ENCODE data around the gene MAP1LC3C. TPM values are rescaled to one million over a fixed set of nuclear protein-coding genes. Genes with fewer than 3 reads are reported as not detected.
"Not testable (repeated sequence)": the region's sequence is repeated elsewhere in the genome, so short reads cannot be mapped to it uniquely, and the experiment has no call there.

MAP1LC3C gene
- total RNA-seq, 4 donors from 2014 or later: 3.5 to 32.6 (median 9.7) TPM

GRCh38 chr1:241998412-241998921, 431 bp downstream of the MAP1LC3C start:
- peaks cover 5% of the 10 kb centered on the region for H3K27me3 ChIP-seq
- peak; percentile 87 for ATAC-seq
- WGBS, 2 donors (ENCODE audit: low coverage in 1 of 2): 50 to 80% methylated on average over 1 of the region's 20 CpGs
- peak overlapping the region in 1 of 2 donors; percentile 30 for H3K4me3 ChIP-seq
- H3K9me3 ChIP-seq: no peaks in the 10 kb centered on the region
- H3K27ac ChIP-seq: peak overlapping the region in 3 of 4 donors; percentile 46 to 65 (median 60)
- no peaks in the 10 kb centered on the region for H3K36me3 ChIP-seq
- H3K4me1 ChIP-seq: peaks cover 0 to 12% (median 0%) of the 10 kb centered on the region in 3 donors
- TF ChIP-seq POLR2AphosphoS5 (IDR thresholded peaks at IDR 0.05) (no peak), CTCF (IDR thresholded peaks at IDR 0.05) (peak in 3 of 4 experiments; percentile 40 to 72 (median 50))

GRCh38 chr1:241997401-241997998, 1.4 kb downstream of the MAP1LC3C start:
- TF ChIP-seq CTCF (IDR thresholded peaks at IDR 0.05) (no peak), POLR2A (IDR thresholded peaks at IDR 0.05) (no peak), POLR2AphosphoS5 (IDR thresholded peaks at IDR 0.05) (no peak), EP300 (IDR thresholded peaks at IDR 0.05) (no peak)
- H3K4me3 ChIP-seq: no peak overlapping the region
- WGBS, 2 donors (ENCODE audit: low coverage in 1 of 2): 47 to 65% methylated on average over 7 to 11 of the region's 12 CpGs
- H3K9me3 ChIP-seq: no peaks in the 10 kb centered on the region
- H3K27me3 ChIP-seq: peaks cover 5% of the 10 kb centered on the region
- ATAC-seq: no peak
- peaks cover 0 to 12% (median 0%) of the 10 kb centered on the region in 3 donors for H3K4me1 ChIP-seq
- H3K36me3 ChIP-seq: no peaks in the 10 kb centered on the region
- peak overlapping the region in 1 of 4 donors; percentile 65 for H3K27ac ChIP-seq

GRCh38 chr1:241994171-241994570, 4.7 kb downstream of the MAP1LC3C start:
- no peak overlapping the region for H3K27ac ChIP-seq
- H3K9me3 ChIP-seq: no peaks in the 10 kb centered on the region
- ATAC-seq: no peak
- H3K4me3 ChIP-seq: no peak overlapping the region
- 87 to 90% methylated on average over 3 to 7 of the region's 9 CpGs for WGBS, 2 donors (ENCODE audit: low coverage in 1 of 2)
- no peaks in the 10 kb centered on the region for H3K36me3 ChIP-seq
- peaks cover 0 to 10% (median 0%) of the 10 kb centered on the region in 3 donors for H3K4me1 ChIP-seq
- TF ChIP-seq POLR2A (IDR thresholded peaks at IDR 0.05) (no peak), POLR2AphosphoS5 (IDR thresholded peaks at IDR 0.05) (no peak), EP300 (IDR thresholded peaks at IDR 0.05) (no peak), CTCF (IDR thresholded peaks at IDR 0.05) (no peak)
- H3K27me3 ChIP-seq: no peaks in the 10 kb centered on the region

GRCh38 chr1:241992734-241993133, 6.2 kb downstream of the MAP1LC3C start:
- Histone ChIP-seq H3K36me3 (no peaks in the 10 kb centered on the region), H3K27me3 (no peaks in the 10 kb centered on the region), H3K9me3 (no peaks in the 10 kb centered on the region), H3K27ac (no peak overlapping the region), H3K4me1 (no peaks in the 10 kb centered on the region), H3K4me3 (no peak overlapping the region)
- TF ChIP-seq POLR2A (IDR thresholded peaks at IDR 0.05) (no peak), POLR2AphosphoS5 (IDR thresholded peaks at IDR 0.05) (no peak), CTCF (IDR thresholded peaks at IDR 0.05) (no peak), EP300 (IDR thresholded peaks at IDR 0.05) (no peak)
- 73% methylated on average over 2 of the region's 5 CpGs; no CpG with 5 or more reads in 1 of the 2 donors for WGBS, 2 donors (ENCODE audit: low coverage in 1 of 2)
- ATAC-seq: peak; percentile 48

GRCh38 chr1:241990040-241990439, 8.9 kb downstream of the MAP1LC3C start:
- Histone ChIP-seq H3K4me3 (no peak overlapping the region), H3K4me1 (no peaks in the 10 kb centered on the region), H3K27me3 (no peaks in the 10 kb centered on the region), H3K9me3 (no peaks in the 10 kb centered on the region), H3K36me3 (no peaks in the 10 kb centered on the region), H3K27ac (no peak overlapping the region)
- TF ChIP-seq POLR2AphosphoS5 (IDR thresholded peaks at IDR 0.05) (no peak), EP300 (IDR thresholded peaks at IDR 0.05) (no peak), POLR2A (IDR thresholded peaks at IDR 0.05) (no peak), CTCF (IDR thresholded peaks at IDR 0.05) (no peak)
- peak; percentile 90 for ATAC-seq
- WGBS, 2 donors (ENCODE audit: low coverage in 1 of 2): 14 to 22% methylated on average over 2 to 6 of the region's 10 CpGs

GRCh38 chr1:241988389-241988930, 10.4 kb downstream of the MAP1LC3C start:
- WGBS, 2 donors (ENCODE audit: low coverage in 1 of 2): 80 to 83% methylated on average over 9 to 10 of the region's 10 CpGs
- H3K9me3 ChIP-seq, H3K4me3 ChIP-seq, H3K27ac ChIP-seq, H3K27me3 ChIP-seq, H3K36me3 ChIP-seq, ATAC-seq, H3K4me1 ChIP-seq: not testable (repeated sequence)

Measured in gastroesophageal sphincter (tissue), 4 donors.